Peyer's patch (tissue), 4 donors: Measurements from ENCODE around the gene NPHP1. TPM values are rescaled to one million over a fixed set of nuclear protein-coding genes. Genes with fewer than 3 reads are reported as not detected.
A peak's percentile ranks its signal among the peaks of the same experiment; 100 is the strongest.
"Not testable (repeated sequence)": the region's sequence is repeated elsewhere in the genome, so short reads cannot be mapped to it uniquely, and the experiment has no call there.

Experiments
- DNase-seq, 3 donors: peaks; one replicate each; pipeline ENCODE4 v3.0.0-alpha.2; 2017 to 2019
- H3K27ac ChIP-seq, 4 donors: fragments of 200-600 bp; sonication (generic); one replicate each; pipeline ENCODE4 v1.5.1; 2016 to 2019
- H3K27me3 ChIP-seq, 2 donors: fragments of 200-600 bp; sonication (generic); one replicate each; pipeline ENCODE4 v1.5.1; 2019
- H3K36me3 ChIP-seq, 3 donors: fragments of 200-600 bp; sonication (generic); one replicate each; pipeline ENCODE4 v1.5.1; 2016 to 2019
- H3K4me1 ChIP-seq, 4 donors: fragments of 200-600 bp; sonication (generic); one replicate each; pipeline ENCODE4 v1.5.1; 2016 to 2019
- H3K4me3 ChIP-seq, 4 donors: fragments of 200-600 bp; sonication (generic); 1 replicate in 3 of 4; 2 replicates in 1 of 4; pipeline ENCODE4 v1.5.1; 2016 to 2019; ENCODE audit warnings: mild to moderate bottlenecking in 1 of 4
- H3K9me3 ChIP-seq, 4 donors: fragments of 200-600 bp; sonication (generic); one replicate each; pipeline ENCODE4 v1.5.1; 2016 to 2019; ENCODE audit warnings: mild to moderate bottlenecking in 1 of 4
- POLR2A ChIP-seq, 2 donors: fragments of 450-650 bp; IDR thresholded peaks; one replicate each; pipeline ENCODE4 v1.5.1; 2017; ENCODE audit warnings: antibody characterized with exemption in 2 of 2, mild to moderate bottlenecking in 2 of 2, moderate library complexity in 2 of 2
- total RNA-seq, 4 donors: library from RNA; depleted of rRNA; stranded (reverse); fragments of >200 nt; gene quantifications; one replicate each; pipeline ENCODE4 v1.1.0, GENCODE V29; 2016
- TF ChIP-seq, protein P1 (sequence below), 6 experiments: fragments of 450-650 bp in 4 of 6; fragments of 200-600 bp in 2 of 6; sonication (generic) in 1 of 6; IDR thresholded peaks; one replicate each; pipeline ENCODE4 v1.5.1; 2017 to 2019; ENCODE audit warnings: antibody characterized with exemption in 6 of 6, mild to moderate bottlenecking in 3 of 6, moderate library complexity in 1 of 6

The NPHP1 gene
- total RNA-seq, 4 donors from 2014 or later: 0.94 to 20.6 TPM; not detected in 2

- no peak overlapping the region for H3K27ac ChIP-seq
Observed at GRCh38 chr2:110170102-110170501, 34.7 kb downstream of the NPHP1 start.

DNA sequence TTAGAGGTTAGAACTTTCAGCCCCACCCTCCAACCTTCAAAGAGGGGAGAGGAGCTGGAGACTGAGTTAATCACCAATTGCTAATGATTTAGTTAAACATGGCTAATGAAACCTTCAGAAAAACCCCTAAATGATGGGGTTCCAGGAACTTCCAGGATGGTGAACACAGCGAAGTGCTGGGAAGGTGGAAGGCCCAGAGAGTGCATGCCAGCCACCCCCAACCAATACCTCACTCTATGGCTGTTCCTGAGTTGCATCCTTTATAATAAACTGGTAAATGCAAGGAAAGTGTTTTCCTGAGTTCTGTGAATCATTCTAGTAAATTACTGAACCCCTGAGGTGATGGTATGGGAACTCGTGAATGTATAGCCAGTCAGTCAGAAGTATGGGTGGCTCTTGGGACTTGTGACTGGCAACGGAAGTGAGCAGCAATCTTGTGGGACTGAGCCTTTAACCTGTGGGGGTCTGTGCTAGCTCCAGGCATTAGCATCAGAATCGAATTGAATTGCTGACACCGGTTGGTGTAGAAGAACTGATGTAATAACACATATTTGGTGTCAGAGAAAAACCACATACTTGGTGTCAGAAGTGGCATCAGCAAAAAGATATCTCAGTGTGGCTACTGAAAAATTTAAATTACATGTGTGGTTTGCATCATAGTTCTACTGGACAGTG is 37.4 kb downstream of the NPHP1 start:
- no peaks in the 10 kb centered on the region for H3K27me3 ChIP-seq
- DNase-seq: no peak
- no peak overlapping the region for H3K27ac ChIP-seq
- H3K36me3 ChIP-seq: no peaks in the 10 kb centered on the region
- no peaks in the 10 kb centered on the region for H3K9me3 ChIP-seq
- H3K4me3 ChIP-seq: no peak overlapping the region
- no peaks in the 10 kb centered on the region for H3K4me1 ChIP-seq
- TF ChIP-seq POLR2A (IDR thresholded peaks at IDR 0.05): no peak
- TF ChIP-seq, protein P1, sequence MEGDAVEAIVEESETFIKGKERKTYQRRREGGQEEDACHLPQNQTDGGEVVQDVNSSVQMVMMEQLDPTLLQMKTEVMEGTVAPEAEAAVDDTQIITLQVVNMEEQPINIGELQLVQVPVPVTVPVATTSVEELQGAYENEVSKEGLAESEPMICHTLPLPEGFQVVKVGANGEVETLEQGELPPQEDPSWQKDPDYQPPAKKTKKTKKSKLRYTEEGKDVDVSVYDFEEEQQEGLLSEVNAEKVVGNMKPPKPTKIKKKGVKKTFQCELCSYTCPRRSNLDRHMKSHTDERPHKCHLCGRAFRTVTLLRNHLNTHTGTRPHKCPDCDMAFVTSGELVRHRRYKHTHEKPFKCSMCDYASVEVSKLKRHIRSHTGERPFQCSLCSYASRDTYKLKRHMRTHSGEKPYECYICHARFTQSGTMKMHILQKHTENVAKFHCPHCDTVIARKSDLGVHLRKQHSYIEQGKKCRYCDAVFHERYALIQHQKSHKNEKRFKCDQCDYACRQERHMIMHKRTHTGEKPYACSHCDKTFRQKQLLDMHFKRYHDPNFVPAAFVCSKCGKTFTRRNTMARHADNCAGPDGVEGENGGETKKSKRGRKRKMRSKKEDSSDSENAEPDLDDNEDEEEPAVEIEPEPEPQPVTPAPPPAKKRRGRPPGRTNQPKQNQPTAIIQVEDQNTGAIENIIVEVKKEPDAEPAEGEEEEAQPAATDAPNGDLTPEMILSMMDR (IDR thresholded peaks at IDR 0.05): no peak

More at GRCh38 chr2:110170102-110170501, 34.7 kb downstream of the NPHP1 start:
- H3K4me3 ChIP-seq: no peak overlapping the region
- H3K36me3 ChIP-seq: no peaks in the 10 kb centered on the region
- no peaks in the 10 kb centered on the region for H3K4me1 ChIP-seq
- H3K9me3 ChIP-seq: no peaks in the 10 kb centered on the region
- H3K27me3 ChIP-seq: no peaks in the 10 kb centered on the region
- TF ChIP-seq POLR2A (IDR thresholded peaks at IDR 0.05): no peak
- TF ChIP-seq, protein P1 (IDR thresholded peaks at IDR 0.05): no peak
- DNase-seq: no peak

DNA sequence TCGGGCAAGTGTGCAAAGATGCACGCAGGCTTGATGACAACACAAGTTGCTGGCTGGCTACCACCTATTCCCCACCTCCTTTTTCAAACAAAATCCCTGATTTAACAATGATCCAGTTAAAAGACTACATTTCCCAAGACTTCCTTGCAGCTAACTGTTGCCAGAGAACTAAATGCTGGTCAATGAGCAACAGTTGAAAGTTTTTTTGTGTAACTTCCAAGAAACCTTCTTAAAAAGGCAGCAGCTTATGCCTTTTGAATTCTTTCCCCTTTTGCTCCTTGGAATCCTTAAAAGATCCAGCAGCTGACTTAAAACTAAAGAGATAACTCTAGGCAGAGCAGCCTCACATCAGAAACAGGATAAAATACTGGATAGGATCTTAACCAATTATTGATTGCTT is 38.5 kb downstream of the NPHP1 start:
- no peak for DNase-seq
- H3K9me3 ChIP-seq: no peaks in the 10 kb centered on the region

DNA sequence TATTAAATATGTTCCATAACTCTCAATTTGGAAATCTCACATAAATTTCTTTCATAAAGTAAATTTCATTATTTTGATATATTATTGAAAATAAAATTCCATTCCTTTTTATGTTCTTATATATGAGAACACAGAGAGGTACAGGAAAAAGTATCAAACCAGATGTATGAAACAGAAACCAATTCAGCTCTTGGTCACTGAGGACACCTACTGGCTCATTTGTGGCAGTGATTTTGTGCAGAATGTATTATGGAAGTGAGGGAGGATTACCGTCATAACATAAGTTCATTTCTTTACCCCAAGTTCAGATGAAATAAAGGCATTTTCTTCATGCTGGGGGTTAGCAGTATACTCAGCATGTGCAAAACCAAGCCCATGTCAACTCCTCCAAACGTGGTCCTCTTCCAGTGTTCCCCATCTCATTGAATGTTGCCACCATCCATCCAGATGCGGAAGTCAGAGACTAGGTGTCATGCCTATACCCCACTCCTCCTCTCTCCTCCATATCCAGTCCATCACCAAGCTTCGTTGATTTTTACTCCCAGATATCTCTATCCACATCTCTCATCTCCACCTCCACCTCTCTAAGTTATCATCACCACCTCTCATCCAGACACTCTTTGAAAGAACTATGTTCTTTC is 47.5 kb downstream of the NPHP1 start:
- Histone ChIP-seq H3K36me3 (no peaks in the 10 kb centered on the region), H3K27ac (no peak overlapping the region), H3K27me3 (no peaks in the 10 kb centered on the region), H3K9me3 (peaks cover 0 to 6% (median 0%) of the 10 kb centered on the region in 4 donors), H3K4me1 (no peaks in the 10 kb centered on the region), H3K4me3 (no peak overlapping the region)
- TF ChIP-seq, protein P1 (IDR thresholded peaks at IDR 0.05): peak in 5 of 6 experiments; percentile 39 to 96 (median 93)
- TF ChIP-seq POLR2A (IDR thresholded peaks at IDR 0.05): no peak
- DNase-seq: peak in 1 of 3 donors; percentile 74

More for the DNA sequence above, 38.5 kb downstream of the NPHP1 start:
- Histone ChIP-seq H3K36me3 (no peaks in the 10 kb centered on the region), H3K27ac (no peak overlapping the region), H3K4me3 (no peak overlapping the region), H3K4me1 (no peaks in the 10 kb centered on the region), H3K27me3 (no peaks in the 10 kb centered on the region)
- TF ChIP-seq, protein P1 (IDR thresholded peaks at IDR 0.05): no peak
- no peak for TF ChIP-seq POLR2A (IDR thresholded peaks at IDR 0.05)

- not testable (repeated sequence) for H3K27ac ChIP-seq, H3K4me3 ChIP-seq, H3K9me3 ChIP-seq, DNase-seq, H3K27me3 ChIP-seq, H3K4me1 ChIP-seq, H3K36me3 ChIP-seq
Observed at GRCh38 chr2:110154828-110155227, 50.0 kb downstream of the NPHP1 start.

DNA sequence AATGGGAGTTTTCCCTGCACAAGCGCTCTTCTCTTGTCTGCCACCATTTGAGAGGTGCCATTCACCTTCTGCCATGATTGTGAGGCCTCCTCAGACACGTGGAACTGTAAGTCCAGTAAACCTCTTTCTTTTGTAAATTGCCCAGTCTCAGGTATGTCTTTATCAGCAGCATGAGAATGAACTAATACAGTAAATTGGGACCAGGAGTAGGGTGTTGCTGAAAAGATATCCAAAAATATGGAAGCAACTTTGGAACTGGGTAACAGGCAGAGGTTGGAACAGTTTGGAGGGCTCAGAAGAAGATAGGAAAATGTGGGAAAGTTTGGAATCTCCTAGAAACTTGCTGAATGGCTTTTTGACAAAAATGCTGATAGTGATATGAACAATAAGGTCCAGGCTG is 50.6 kb downstream of the NPHP1 start:
- not testable (repeated sequence) for DNase-seq, H3K9me3 ChIP-seq, H3K27me3 ChIP-seq, H3K4me3 ChIP-seq, H3K4me1 ChIP-seq, H3K36me3 ChIP-seq, H3K27ac ChIP-seq
